CD14-positive monocyte (primary cell): Measurements from ENCODE around the gene DIAPH2. TPM values are rescaled to one million over a fixed set of nuclear protein-coding genes. Genes with fewer than 3 reads are reported as not detected.

Source experiments
- DNase-seq, 3 donors: peaks; one replicate each; pipeline ENCODE4 v3.0.0-alpha.2; 2011 to 2022
- H2AFZ ChIP-seq: 2 replicates; pipeline ENCODE4 v1.6.0; 2012; ENCODE audit warnings: mild to moderate bottlenecking, low read depth, low read length, inconsistent platforms; ENCODE audit not compliant: insufficient read depth, poor library complexity, severe bottlenecking
- H3K27ac ChIP-seq, 2 donors: 1 replicate in 1 of 2; 2 replicates in 1 of 2; pipeline ENCODE4 v1.5.1; 2012 to 2013; ENCODE audit warnings: low read length in 2 of 2, control low read depth in 1 of 2, inconsistent platforms in 1 of 2, low read depth in 1 of 2, mild to moderate bottlenecking in 1 of 2
- H3K27me3 ChIP-seq, 2 donors: one replicate each; pipeline versions ENCODE4 v1.6.0 to v1.6.1; 2011 to 2013; ENCODE audit warnings: low read length in 2 of 2; ENCODE audit not compliant: control insufficient read depth in 2 of 2, insufficient read depth in 2 of 2
- H3K36me3 ChIP-seq, 2 donors: replicated peaks in 1 of 2; 1 replicate in 1 of 2; 2 replicates in 1 of 2; pipeline versions ENCODE4 v1.5.1 to v1.6.1; 2012 to 2013; ENCODE audit warnings: low read length in 2 of 2, control low read depth in 1 of 2, inconsistent platforms in 1 of 2, mild to moderate bottlenecking in 1 of 2; ENCODE audit not compliant: insufficient read depth in 2 of 2, control insufficient read depth in 1 of 2
- H3K4me1 ChIP-seq, 2 donors: 1 replicate in 1 of 2; 2 replicates in 1 of 2; pipeline versions ENCODE4 v1.5.1 to v1.6.1; 2012 to 2013; ENCODE audit warnings: low read length in 2 of 2, control low read depth in 1 of 2, inconsistent platforms in 1 of 2, mild to moderate bottlenecking in 1 of 2, moderate library complexity in 1 of 2; ENCODE audit not compliant: insufficient read depth in 2 of 2, control insufficient read depth in 1 of 2
- H3K4me2 ChIP-seq: replicated peaks from 2 replicates; pipeline ENCODE3; 2012; ENCODE audit warnings: low read length, moderate library complexity, mild to moderate bottlenecking; ENCODE audit not compliant: poor library complexity, severe bottlenecking; ENCODE audit errors: extremely low read depth
- H3K4me3 ChIP-seq, 3 experiments: fragments of 200-600 bp in 1 of 3; sonication (generic) in 1 of 3; replicated peaks in 1 of 3; 1 replicate in 2 of 3; 2 replicates in 1 of 3; pipeline ENCODE4 v1.5.1; 2011 to 2013; ENCODE audit warnings: low read length in 3 of 3, mild to moderate bottlenecking in 3 of 3, control low read depth in 2 of 3, low read depth in 2 of 3, inconsistent platforms in 1 of 3, moderate library complexity in 1 of 3
- H3K79me2 ChIP-seq: 2 replicates; pipeline ENCODE4 v1.6.0; 2012; ENCODE audit warnings: mild to moderate bottlenecking, control low read depth, inconsistent platforms, low read length, moderate library complexity; ENCODE audit not compliant: insufficient read depth
- H3K9ac ChIP-seq: 2 replicates; pipeline ENCODE4 v1.6.0; 2017; ENCODE audit warnings: low read length, mild to moderate bottlenecking; ENCODE audit not compliant: insufficient read depth, poor library complexity, severe bottlenecking
- H3K9me3 ChIP-seq, 2 donors: replicated peaks in 1 of 2; 1 replicate in 1 of 2; 2 replicates in 1 of 2; pipeline versions ENCODE4 v1.5.1 to v1.6.1; 2012 to 2013; ENCODE audit warnings: low read length in 2 of 2, control low read depth in 1 of 2; ENCODE audit not compliant: control insufficient read depth in 1 of 2, insufficient read depth in 1 of 2
- H4K20me1 ChIP-seq: 2 replicates; pipeline ENCODE4 v1.6.0; 2012; ENCODE audit warnings: mild to moderate bottlenecking, low read length, control low read depth, moderate library complexity; ENCODE audit not compliant: insufficient read depth
- H3K27ac Mint-ChIP-seq, 7 donors: one replicate each; pipeline ENCODE4 v1.8.0; 2020; ENCODE audit warnings: mild to moderate bottlenecking in 7 of 7, mixed read lengths in 7 of 7, moderate library complexity in 6 of 7, inconsistent platforms in 2 of 7
- H3K27me3 Mint-ChIP-seq, 3 donors: one replicate each; pipeline ENCODE4 v1.8.0; 2021 to 2022; ENCODE audit warnings: low read depth in 3 of 3, mild to moderate bottlenecking in 3 of 3, mixed read lengths in 3 of 3, moderate library complexity in 3 of 3, inconsistent platforms in 1 of 3
- H3K36me3 Mint-ChIP-seq, 2 donors: one replicate each; pipeline ENCODE4 v1.8.0; 2020; ENCODE audit warnings: mixed read lengths in 2 of 2, inconsistent platforms in 1 of 2, mild to moderate bottlenecking in 1 of 2
- H3K4me1 Mint-ChIP-seq: one replicate; pipeline ENCODE4 v1.8.0; 2020; ENCODE audit warnings: mild to moderate bottlenecking, mixed read lengths
- H3K4me3 Mint-ChIP-seq, 2 donors: one replicate each; pipeline ENCODE4 v1.8.0; 2020; ENCODE audit warnings: mild to moderate bottlenecking in 2 of 2, mixed read lengths in 2 of 2, moderate library complexity in 1 of 2
- H3K9me3 Mint-ChIP-seq, 7 donors: one replicate each; pipeline ENCODE4 v1.8.0; 2020 to 2022; ENCODE audit warnings: mixed read lengths in 7 of 7, mild to moderate bottlenecking in 6 of 7, moderate library complexity in 6 of 7, inconsistent platforms in 2 of 7
- WGBS: methylation state at CpG from one replicate; pipeline ENCODE4 v1.1.5; 2013; ENCODE audit warnings: missing lambda C conversion rate; ENCODE audit not compliant: insufficient coverage; 5-methylcytosine and 5-hydroxymethylcytosine counted together
- intact Hi-C, 2 donors: fragments of 100-400 bp; cut with micrococcal nuclease; formaldehyde crosslinking; loops; one replicate each; pipeline versions ENCODE4 v1.15.0 to v1.15.1; 2023
- polyA plus RNA-seq, 3 donors: library from polyadenylated mRNA; depleted of rRNA in 1 of 3; unstranded in 2 of 3; stranded (reverse) in 1 of 3; fragments of 300-500 nt in 2 of 3; fragments of >200 nt in 1 of 3; fragmentation: Illumina TruSeq in 2 of 3; gene quantifications; 1 replicate in 2 of 3; 2 replicates in 1 of 3; pipeline ENCODE4 v1.2.3, GENCODE V29; 2012 to 2021
- TF ChIP-seq, protein P1 (sequence below): fragments of 200-600 bp; IDR thresholded peaks from one replicate; pipeline ENCODE4 v1.8.0; 2022; ENCODE audit warnings: antibody characterized with exemption, mild to moderate bottlenecking

Gene DIAPH2
- polyA plus RNA-seq, 3 donors = 9.5 to 20.5 (median 11.4) TPM

DNA sequence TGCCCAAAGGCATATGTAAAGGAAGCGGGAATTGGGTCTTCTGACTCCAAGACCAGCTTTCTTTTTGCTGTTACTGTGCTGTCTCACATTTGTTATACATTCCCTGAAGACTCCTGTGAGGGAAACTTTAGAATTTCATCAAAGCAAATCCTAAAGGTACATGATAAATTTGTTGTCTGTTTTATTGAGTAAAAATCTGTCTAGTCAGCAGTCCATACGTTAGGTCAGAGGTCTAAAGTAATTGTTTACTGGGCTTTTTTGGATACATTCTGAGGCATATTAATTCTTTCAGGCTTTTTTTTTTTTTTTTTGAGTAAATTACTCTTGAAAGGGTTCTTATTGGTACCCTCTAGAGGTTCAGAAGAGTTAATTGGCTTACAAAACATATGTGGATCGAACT is 546.3 kb downstream of the DIAPH2 start:
- Histone ChIP-seq H3K4me1 (no peaks in the 10 kb centered on the region), H2AFZ (no peak overlapping the region), H3K79me2 (no peaks in the 10 kb centered on the region), H3K4me2 (no peak overlapping the region), H3K9me3 (no peaks in the 10 kb centered on the region), H3K27me3 (no peaks in the 10 kb centered on the region), H3K9ac (no peak overlapping the region), H4K20me1 (no peaks in the 10 kb centered on the region), H3K4me3 (no peak overlapping the region), H3K36me3 (no peaks in the 10 kb centered on the region), H3K27ac (no peak overlapping the region)
- TF ChIP-seq, protein P1, sequence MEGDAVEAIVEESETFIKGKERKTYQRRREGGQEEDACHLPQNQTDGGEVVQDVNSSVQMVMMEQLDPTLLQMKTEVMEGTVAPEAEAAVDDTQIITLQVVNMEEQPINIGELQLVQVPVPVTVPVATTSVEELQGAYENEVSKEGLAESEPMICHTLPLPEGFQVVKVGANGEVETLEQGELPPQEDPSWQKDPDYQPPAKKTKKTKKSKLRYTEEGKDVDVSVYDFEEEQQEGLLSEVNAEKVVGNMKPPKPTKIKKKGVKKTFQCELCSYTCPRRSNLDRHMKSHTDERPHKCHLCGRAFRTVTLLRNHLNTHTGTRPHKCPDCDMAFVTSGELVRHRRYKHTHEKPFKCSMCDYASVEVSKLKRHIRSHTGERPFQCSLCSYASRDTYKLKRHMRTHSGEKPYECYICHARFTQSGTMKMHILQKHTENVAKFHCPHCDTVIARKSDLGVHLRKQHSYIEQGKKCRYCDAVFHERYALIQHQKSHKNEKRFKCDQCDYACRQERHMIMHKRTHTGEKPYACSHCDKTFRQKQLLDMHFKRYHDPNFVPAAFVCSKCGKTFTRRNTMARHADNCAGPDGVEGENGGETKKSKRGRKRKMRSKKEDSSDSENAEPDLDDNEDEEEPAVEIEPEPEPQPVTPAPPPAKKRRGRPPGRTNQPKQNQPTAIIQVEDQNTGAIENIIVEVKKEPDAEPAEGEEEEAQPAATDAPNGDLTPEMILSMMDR = no peak
- H3K9me3 Mint-ChIP-seq = no peaks in the 10 kb centered on the region
- DNase-seq = no peak
- no peaks in the 10 kb centered on the region for H3K4me1 Mint-ChIP-seq
- intact Hi-C loops = no loop called here
- no peak overlapping the region for H3K4me3 Mint-ChIP-seq
- peaks cover 0 to 3% (median 0%) of the 10 kb centered on the region in 3 donors for H3K27me3 Mint-ChIP-seq
- H3K27ac Mint-ChIP-seq = no peak overlapping the region
- WGBS = no CpG with 5 or more reads among the region's 3 CpGs
- peaks cover 0 to 4% of the 10 kb centered on the region in 2 donors for H3K36me3 Mint-ChIP-seq

DNA sequence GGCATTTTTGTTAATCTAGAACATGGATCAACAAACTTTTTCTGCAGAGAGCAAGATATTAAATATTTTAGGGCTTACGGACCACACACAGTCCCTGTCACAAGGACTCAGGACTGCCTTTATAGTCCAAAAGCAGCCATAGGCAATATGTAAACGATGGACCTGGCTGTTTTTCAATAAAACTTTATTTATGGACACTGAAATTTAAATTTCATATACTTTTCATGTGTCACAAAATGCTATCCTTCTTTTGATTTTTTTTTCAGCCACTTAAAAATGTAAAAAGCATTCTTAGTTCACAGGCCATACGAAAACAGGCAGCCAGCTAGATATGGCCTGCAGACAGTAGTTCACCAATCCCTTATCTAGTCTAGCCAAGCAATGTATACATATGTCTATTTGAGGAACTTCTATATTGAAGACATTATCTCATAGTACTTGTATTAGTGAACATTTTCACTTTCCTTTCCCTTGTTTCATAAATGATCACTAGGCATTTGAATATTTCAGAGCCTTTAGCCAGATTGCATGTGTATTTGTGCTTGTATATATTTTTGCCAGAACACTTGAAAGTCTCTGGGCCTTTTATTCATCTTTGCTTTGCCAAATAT is 549.9 kb downstream of the DIAPH2 start:
- WGBS = no CpG with 5 or more reads among the region's 3 CpGs
- Histone ChIP-seq H3K27ac (no peak overlapping the region), H3K4me2 (no peak overlapping the region), H2AFZ (no peak overlapping the region), H3K27me3 (no peaks in the 10 kb centered on the region), H3K9ac (no peak overlapping the region), H3K4me1 (no peaks in the 10 kb centered on the region), H4K20me1 (no peaks in the 10 kb centered on the region), H3K79me2 (no peaks in the 10 kb centered on the region), H3K36me3 (no peaks in the 10 kb centered on the region), H3K9me3 (no peaks in the 10 kb centered on the region), H3K4me3 (no peak overlapping the region)
- DNase-seq = no peak
- Mint-ChIP-seq H3K4me3 (no peak overlapping the region), H3K27ac (no peak overlapping the region), H3K4me1 (no peaks in the 10 kb centered on the region), H3K36me3 (peaks cover 0 to 4% of the 10 kb centered on the region in 2 donors), H3K9me3 (peaks cover 0 to 2% (median 0%) of the 10 kb centered on the region in 7 donors), H3K27me3 (peaks cover 0 to 4% (median 0%) of the 10 kb centered on the region in 3 donors)
- TF ChIP-seq, protein P1 = no peak
- intact Hi-C loops = no loop called here
